SU-DHL-6 (cell line): ENCODE data around the gene S100A4.
"Not testable (repeated sequence)": the region's sequence is repeated elsewhere in the genome, so short reads cannot be mapped to it uniquely, and the experiment has no call there.

Experiments
- H2AFZ ChIP-seq: fragments of 200-600 bp; sonication (generic); 2 replicates; pipeline ENCODE4 v1.6.1; 2014; ENCODE audit warnings: low read depth, mild to moderate bottlenecking, moderate library complexity, mixed read lengths, antibody characterized with exemption, low read length; ENCODE audit not compliant: severe bottlenecking
- H3F3A ChIP-seq: fragments of 200-600 bp; shearing (Covaris generic); 2 replicates; pipeline ENCODE4 v1.6.0; 2016; ENCODE audit warnings: antibody characterized with exemption, mild to moderate bottlenecking; ENCODE audit not compliant: insufficient read depth
- H3K27ac ChIP-seq: fragments of 200-600 bp; sonication (generic); 2 replicates; pipeline ENCODE4 v1.5.1; 2016; ENCODE audit warnings: low read depth, mild to moderate bottlenecking, low read length, moderate library complexity, mixed read lengths
- H3K27me3 ChIP-seq: fragments of 200-600 bp; sonication (generic), shearing (Covaris generic); 2 replicates; pipeline ENCODE4 v1.6.0; 2014; ENCODE audit warnings: mild to moderate bottlenecking, low read length
- H3K36me3 ChIP-seq: fragments of 200-600 bp; sonication (generic); 2 replicates; pipeline ENCODE4 v1.6.1; 2014; ENCODE audit warnings: mild to moderate bottlenecking, low read length, mixed read lengths
- H3K4me2 ChIP-seq: fragments of 300-600, 200-600 bp; shearing (Covaris generic), sonication (generic); 2 replicates; pipeline ENCODE4 v1.6.0; 2014; ENCODE audit warnings: low read length, low read depth, mild to moderate bottlenecking; ENCODE audit not compliant: poor library complexity, severe bottlenecking
- H3K4me3 ChIP-seq: fragments of 200-600 bp; sonication (generic); 2 replicates; pipeline ENCODE4 v1.5.1; 2014; ENCODE audit warnings: antibody characterized with exemption, low read length, mild to moderate bottlenecking, mixed read lengths; ENCODE audit not compliant: insufficient read depth, poor library complexity, severe bottlenecking
- H3K79me2 ChIP-seq: fragments of 200-600 bp; sonication (generic); 2 replicates; pipeline ENCODE4 v1.6.1; 2014; ENCODE audit warnings: mild to moderate bottlenecking, low read length, moderate library complexity; ENCODE audit not compliant: insufficient read depth
- H3K9ac ChIP-seq: fragments of 200-600 bp; sonication (generic); 2 replicates; pipeline ENCODE4 v1.7.0; 2014; ENCODE audit warnings: mild to moderate bottlenecking, low read length
- H3K9me2 ChIP-seq: fragments of 200-600 bp; sonication (generic); replicated peaks from 2 replicates; pipeline ENCODE4 v1.6.1; 2014; ENCODE audit warnings: low read length; ENCODE audit not compliant: insufficient read depth
- H3K9me3 ChIP-seq: fragments of 200-600 bp; sonication (generic); 2 replicates; pipeline ENCODE4 v1.6.1; 2014; ENCODE audit warnings: low read length, mixed read lengths; ENCODE audit not compliant: insufficient read depth
- H4K20me1 ChIP-seq: fragments of 200-600 bp; sonication (generic); 2 replicates; pipeline ENCODE4 v1.6.1; 2014; ENCODE audit warnings: low read depth, mild to moderate bottlenecking, antibody characterized with exemption, low read length, moderate library complexity, mixed read lengths
- EZH2phosphoT487 ChIP-seq: fragments of 200-600 bp; sonication (generic), shearing (Covaris generic); conservative IDR thresholded peaks from 2 replicates; pipeline ENCODE4 v1.6.1; 2018; ENCODE audit warnings: mild to moderate bottlenecking, antibody characterized with exemption, low read length, moderate library complexity, mixed read lengths
- TF ChIP-seq, protein P1 (sequence below): fragments of 200-600 bp; sonication (generic); IDR thresholded peaks from one replicate; pipeline ENCODE4 v1.5.1; 2017; ENCODE audit warnings: antibody characterized with exemption, mild to moderate bottlenecking, low read length, moderate library complexity; ENCODE audit not compliant: insufficient read depth, poor library complexity, severe bottlenecking

S100A4 gene

GRCh38 chr1:153526132-153526543 lies 19.5 kb downstream of the S100A4 start:
- H3K27me3 ChIP-seq = no peaks in the 10 kb centered on the region
- no peaks in the 10 kb centered on the region for H3K36me3 ChIP-seq
- no peak overlapping the region for H3K9ac ChIP-seq
- H3K27ac ChIP-seq = no peak overlapping the region
- H3K4me2 ChIP-seq = no peak overlapping the region
- H3K79me2 ChIP-seq = no peaks in the 10 kb centered on the region
- H2AFZ ChIP-seq = no peak overlapping the region
- H3K4me3 ChIP-seq = no peak overlapping the region
- no peaks in the 10 kb centered on the region for H3K9me3 ChIP-seq
- H3K9me2 ChIP-seq = no peaks in the 10 kb centered on the region
- no peak for TF ChIP-seq EZH2phosphoT487
- TF ChIP-seq, protein P1, sequence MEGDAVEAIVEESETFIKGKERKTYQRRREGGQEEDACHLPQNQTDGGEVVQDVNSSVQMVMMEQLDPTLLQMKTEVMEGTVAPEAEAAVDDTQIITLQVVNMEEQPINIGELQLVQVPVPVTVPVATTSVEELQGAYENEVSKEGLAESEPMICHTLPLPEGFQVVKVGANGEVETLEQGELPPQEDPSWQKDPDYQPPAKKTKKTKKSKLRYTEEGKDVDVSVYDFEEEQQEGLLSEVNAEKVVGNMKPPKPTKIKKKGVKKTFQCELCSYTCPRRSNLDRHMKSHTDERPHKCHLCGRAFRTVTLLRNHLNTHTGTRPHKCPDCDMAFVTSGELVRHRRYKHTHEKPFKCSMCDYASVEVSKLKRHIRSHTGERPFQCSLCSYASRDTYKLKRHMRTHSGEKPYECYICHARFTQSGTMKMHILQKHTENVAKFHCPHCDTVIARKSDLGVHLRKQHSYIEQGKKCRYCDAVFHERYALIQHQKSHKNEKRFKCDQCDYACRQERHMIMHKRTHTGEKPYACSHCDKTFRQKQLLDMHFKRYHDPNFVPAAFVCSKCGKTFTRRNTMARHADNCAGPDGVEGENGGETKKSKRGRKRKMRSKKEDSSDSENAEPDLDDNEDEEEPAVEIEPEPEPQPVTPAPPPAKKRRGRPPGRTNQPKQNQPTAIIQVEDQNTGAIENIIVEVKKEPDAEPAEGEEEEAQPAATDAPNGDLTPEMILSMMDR = no peak
- H4K20me1 ChIP-seq = no peaks in the 10 kb centered on the region
- no peaks in the 10 kb centered on the region for H3F3A ChIP-seq

- Histone ChIP-seq H3K36me3 (no peaks in the 10 kb centered on the region), H3K9ac (no peak overlapping the region), H2AFZ (no peak overlapping the region), H3K4me3 (no peak overlapping the region), H3K27me3 (no peaks in the 10 kb centered on the region), H3K4me2 (no peak overlapping the region), H4K20me1 (no peaks in the 10 kb centered on the region), H3K9me2 (no peaks in the 10 kb centered on the region), H3K79me2 (no peaks in the 10 kb centered on the region), H3F3A (no peaks in the 10 kb centered on the region), H3K9me3 (no peaks in the 10 kb centered on the region), H3K27ac (no peak overlapping the region)
- no peak for TF ChIP-seq EZH2phosphoT487
- TF ChIP-seq, protein P1 = no peak
These were observed 20.4 kb downstream of the S100A4 start for GRCh38 chr1:153525088-153525728.

DNA sequence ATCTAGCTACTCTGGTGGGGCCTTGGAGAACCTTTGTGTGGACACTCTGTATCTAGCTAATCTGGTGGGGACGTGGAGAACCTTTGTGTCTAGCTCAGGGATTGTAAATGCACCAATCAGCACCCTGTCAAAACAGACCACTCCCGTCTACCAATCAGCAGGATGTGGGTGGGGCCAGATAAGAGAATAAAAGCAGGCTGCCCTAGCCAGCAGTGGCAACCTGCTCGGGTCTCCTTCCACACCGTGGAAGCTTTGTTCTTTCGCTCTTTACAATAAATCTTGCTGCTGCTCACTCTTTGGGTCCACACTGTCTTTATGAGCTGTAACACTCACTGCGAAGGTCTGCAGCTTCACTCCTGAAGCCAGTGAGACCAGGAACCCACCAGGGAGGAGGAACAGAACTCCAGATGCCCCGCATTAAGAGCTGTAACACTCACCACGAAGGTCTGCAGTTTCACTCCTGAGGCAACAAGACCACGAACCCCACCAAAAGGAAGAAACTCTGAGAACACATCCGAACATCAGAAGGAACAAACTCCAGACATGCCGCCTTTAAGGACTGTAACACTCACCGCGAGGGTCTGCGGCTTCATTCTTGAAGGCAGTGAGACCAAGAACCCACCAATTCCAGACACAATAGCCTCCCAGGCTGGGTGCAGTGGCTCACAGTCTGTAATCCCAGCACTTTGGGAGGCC lies 23.1 kb downstream of the S100A4 start:
- not testable (repeated sequence) for H3K27me3 ChIP-seq, H3K27ac ChIP-seq

GRCh38 chr1:153521808-153522207 lies 23.8 kb downstream of the S100A4 start:
- H3K36me3 ChIP-seq, H3K9me2 ChIP-seq, H3K4me3 ChIP-seq, H3K9ac ChIP-seq, H3K27me3 ChIP-seq, H2AFZ ChIP-seq, H3K79me2 ChIP-seq, H3F3A ChIP-seq, H3K4me2 ChIP-seq, H3K9me3 ChIP-seq, H4K20me1 ChIP-seq, H3K27ac ChIP-seq: not testable (repeated sequence)

More for the DNA sequence above, 23.1 kb downstream of the S100A4 start:
- H3K9me2 ChIP-seq, H3K79me2 ChIP-seq, H3F3A ChIP-seq, H3K4me2 ChIP-seq, H3K9ac ChIP-seq, H3K9me3 ChIP-seq, H3K4me3 ChIP-seq, H3K36me3 ChIP-seq, H2AFZ ChIP-seq, H4K20me1 ChIP-seq: not testable (repeated sequence)
